T-helper 2 cell treated with Interferon-gamma antibody and Interleukin-4, amounts not matched to agents 5 μg/mL and 100 μg/mL, for 36 hours (primary cell): ENCODE results near the gene PGP.

Experiments
- DNase-seq: peaks from one replicate; pipeline ENCODE4 v3.0.0; 2021; ENCODE audit warnings: low spot score
- H3K27ac Mint-ChIP-seq: one replicate; pipeline ENCODE4 v1.8.0; 2021; ENCODE audit warnings: mild to moderate bottlenecking, mixed read lengths
- H3K27me3 Mint-ChIP-seq: one replicate; pipeline ENCODE4 v1.8.0; 2021; ENCODE audit warnings: low read depth, mixed read lengths
- H3K36me3 Mint-ChIP-seq: one replicate; pipeline ENCODE4 v1.8.0; 2021; ENCODE audit warnings: low read depth, mixed read lengths
- H3K4me1 Mint-ChIP-seq: one replicate; pipeline ENCODE4 v1.8.0; 2021; ENCODE audit warnings: low read depth, mixed read lengths
- H3K4me3 Mint-ChIP-seq: one replicate; pipeline ENCODE4 v1.8.0; 2022; ENCODE audit warnings: mild to moderate bottlenecking, moderate library complexity, mixed read lengths
- H3K9me3 Mint-ChIP-seq: one replicate; pipeline ENCODE4 v1.8.0; 2021; ENCODE audit warnings: mixed read lengths

PGP gene

GRCh38 chr16:2183671-2184070 is 31.0 kb downstream of the PGP start:
- Mint-ChIP-seq H3K27me3 (no peaks in the 10 kb centered on the region), H3K4me3 (no peak overlapping the region), H3K4me1 (no peaks in the 10 kb centered on the region), H3K36me3 (no peaks in the 10 kb centered on the region), H3K9me3 (no peaks in the 10 kb centered on the region), H3K27ac (no peak overlapping the region)
- DNase-seq: no peak

- Mint-ChIP-seq H3K27ac (peak overlapping the region; percentile 26), H3K9me3 (no peaks in the 10 kb centered on the region), H3K4me3 (no peak overlapping the region), H3K36me3 (peaks cover under 1% of the 10 kb centered on the region), H3K27me3 (no peaks in the 10 kb centered on the region), H3K4me1 (no peaks in the 10 kb centered on the region)
- no peak for DNase-seq
Measured at GRCh38 chr16:2181952-2182351, 32.7 kb downstream of the PGP start.

GRCh38 chr16:2180962-2181923 is 33.4 kb downstream of the PGP start:
- no peaks in the 10 kb centered on the region for H3K27me3 Mint-ChIP-seq
- no peak overlapping the region for H3K27ac Mint-ChIP-seq
- no peaks in the 10 kb centered on the region for H3K4me1 Mint-ChIP-seq
- DNase-seq: no peak
- H3K4me3 Mint-ChIP-seq: no peak overlapping the region
- peaks cover 3% of the 10 kb centered on the region for H3K36me3 Mint-ChIP-seq
- no peaks in the 10 kb centered on the region for H3K9me3 Mint-ChIP-seq

GRCh38 chr16:2180461-2180860 is 34.2 kb downstream of the PGP start:
- Mint-ChIP-seq H3K4me1 (no peaks in the 10 kb centered on the region), H3K27me3 (no peaks in the 10 kb centered on the region), H3K4me3 (no peak overlapping the region), H3K36me3 (peaks cover 7% of the 10 kb centered on the region), H3K9me3 (no peaks in the 10 kb centered on the region), H3K27ac (no peak overlapping the region)
- no peak for DNase-seq

- no peaks in the 10 kb centered on the region for H3K9me3 Mint-ChIP-seq
- H3K4me3 Mint-ChIP-seq: no peak overlapping the region
- H3K27me3 Mint-ChIP-seq: no peaks in the 10 kb centered on the region
- no peak for DNase-seq
- peaks cover 9% of the 10 kb centered on the region for H3K36me3 Mint-ChIP-seq
- H3K27ac Mint-ChIP-seq: no peak overlapping the region
- no peaks in the 10 kb centered on the region for H3K4me1 Mint-ChIP-seq
Measured at GRCh38 chr16:2179576-2179975, 35.1 kb downstream of the PGP start.

- no peak overlapping the region for H3K27ac Mint-ChIP-seq
Measured at GRCh38 chr16:2179107-2179501, 35.5 kb downstream of the PGP start.

GRCh38 chr16:2178321-2179106 is 36.1 kb downstream of the PGP start:
- Mint-ChIP-seq H3K9me3 (no peaks in the 10 kb centered on the region), H3K4me3 (no peak overlapping the region), H3K27me3 (no peaks in the 10 kb centered on the region), H3K27ac (no peak overlapping the region), H3K36me3 (peaks cover 14% of the 10 kb centered on the region), H3K4me1 (no peaks in the 10 kb centered on the region)
- peak; percentile 19 for DNase-seq

More at GRCh38 chr16:2179107-2179501, 35.5 kb downstream of the PGP start:
- peaks cover 10% of the 10 kb centered on the region for H3K36me3 Mint-ChIP-seq
- H3K4me3 Mint-ChIP-seq: no peak overlapping the region
- H3K9me3 Mint-ChIP-seq: no peaks in the 10 kb centered on the region
- H3K4me1 Mint-ChIP-seq: no peaks in the 10 kb centered on the region
- no peaks in the 10 kb centered on the region for H3K27me3 Mint-ChIP-seq
- no peak for DNase-seq

- no peaks in the 10 kb centered on the region for H3K9me3 Mint-ChIP-seq
- peaks cover 14% of the 10 kb centered on the region for H3K36me3 Mint-ChIP-seq
- no peak overlapping the region for H3K27ac Mint-ChIP-seq
- DNase-seq: no peak
- H3K27me3 Mint-ChIP-seq: no peaks in the 10 kb centered on the region
- no peaks in the 10 kb centered on the region for H3K4me1 Mint-ChIP-seq
- H3K4me3 Mint-ChIP-seq: no peak overlapping the region
Measured at GRCh38 chr16:2177561-2177960, 37.1 kb downstream of the PGP start.

- Mint-ChIP-seq H3K9me3 (no peaks in the 10 kb centered on the region), H3K4me1 (no peaks in the 10 kb centered on the region), H3K4me3 (no peak overlapping the region), H3K36me3 (peaks cover 14% of the 10 kb centered on the region), H3K27me3 (no peaks in the 10 kb centered on the region), H3K27ac (no peak overlapping the region)
- DNase-seq: no peak
Measured at GRCh38 chr16:2177101-2177500, 37.5 kb downstream of the PGP start.

- Mint-ChIP-seq H3K4me1 (no peaks in the 10 kb centered on the region), H3K27me3 (no peaks in the 10 kb centered on the region), H3K27ac (no peak overlapping the region), H3K36me3 (peaks cover 14% of the 10 kb centered on the region), H3K9me3 (no peaks in the 10 kb centered on the region), H3K4me3 (no peak overlapping the region)
- DNase-seq: no peak
Measured at GRCh38 chr16:2176047-2176446, 38.6 kb downstream of the PGP start.

GRCh38 chr16:2175454-2175853 is 39.2 kb downstream of the PGP start:
- DNase-seq: no peak
- H3K4me1 Mint-ChIP-seq: no peaks in the 10 kb centered on the region
- no peaks in the 10 kb centered on the region for H3K9me3 Mint-ChIP-seq
- H3K4me3 Mint-ChIP-seq: no peak overlapping the region
- no peaks in the 10 kb centered on the region for H3K27me3 Mint-ChIP-seq
- peaks cover 14% of the 10 kb centered on the region for H3K36me3 Mint-ChIP-seq
- no peak overlapping the region for H3K27ac Mint-ChIP-seq

GRCh38 chr16:2174396-2175131 is 40.1 kb downstream of the PGP start:
- no peaks in the 10 kb centered on the region for H3K27me3 Mint-ChIP-seq
- H3K27ac Mint-ChIP-seq: no peak overlapping the region
- no peak overlapping the region for H3K4me3 Mint-ChIP-seq
- peaks cover 14% of the 10 kb centered on the region for H3K36me3 Mint-ChIP-seq
- no peaks in the 10 kb centered on the region for H3K9me3 Mint-ChIP-seq
- no peak for DNase-seq
- no peaks in the 10 kb centered on the region for H3K4me1 Mint-ChIP-seq

GRCh38 chr16:2173916-2174315 is 40.7 kb downstream of the PGP start:
- Mint-ChIP-seq H3K27me3 (no peaks in the 10 kb centered on the region), H3K27ac (no peak overlapping the region), H3K36me3 (peaks cover 14% of the 10 kb centered on the region), H3K4me1 (no peaks in the 10 kb centered on the region), H3K4me3 (no peak overlapping the region), H3K9me3 (no peaks in the 10 kb centered on the region)
- no peak for DNase-seq

- Mint-ChIP-seq H3K36me3 (peaks cover 15% of the 10 kb centered on the region), H3K27me3 (no peaks in the 10 kb centered on the region), H3K9me3 (no peaks in the 10 kb centered on the region), H3K4me3 (no peak overlapping the region), H3K27ac (no peak overlapping the region), H3K4me1 (no peaks in the 10 kb centered on the region)
- no peak for DNase-seq
Measured at GRCh38 chr16:2173366-2173765, 41.3 kb downstream of the PGP start.
